Aorta (tissue), 5 donors: ENCODE measurements around the gene ADAMTSL3. TPM values are rescaled to one million over a fixed set of nuclear protein-coding genes. Genes with fewer than 3 reads are reported as not detected.
A peak's percentile ranks its signal among the peaks of the same experiment; 100 is the strongest.

ENCODE experiments used
- ATAC-seq: fragments of 200-7000 bp; cut with Tn5 transposase; one replicate; pipeline ENCODE4 v1.9.1; 2022; ENCODE audit warnings: moderate library complexity; ENCODE audit not compliant: low FRiP score
- DNase-seq, 2 donors: peaks; one replicate each; pipeline ENCODE4 v3.0.0-alpha.2; 2020
- H3K27ac ChIP-seq, 2 donors: one replicate each; pipeline ENCODE4 v1.5.1; 2013; ENCODE audit warnings: low read length in 2 of 2, mild to moderate bottlenecking in 2 of 2, moderate library complexity in 2 of 2, control low read depth in 1 of 2, inconsistent platforms in 1 of 2, low read depth in 1 of 2
- H3K27me3 ChIP-seq, 2 donors: one replicate each; pipeline ENCODE4 v1.6.1; 2013; ENCODE audit warnings: control low read depth in 1 of 2, low read length in 1 of 2, mild to moderate bottlenecking in 1 of 2, moderate library complexity in 1 of 2; ENCODE audit not compliant: insufficient read depth in 2 of 2, control insufficient read depth in 1 of 2
- H3K36me3 ChIP-seq, 2 donors: one replicate each; pipeline ENCODE4 v1.6.1; 2013; ENCODE audit warnings: control low read depth in 1 of 2, low read length in 1 of 2, mild to moderate bottlenecking in 1 of 2; ENCODE audit not compliant: insufficient read depth in 2 of 2, control insufficient read depth in 1 of 2
- H3K4me1 ChIP-seq, 2 donors: one replicate each; pipeline ENCODE4 v1.6.1; 2013; ENCODE audit warnings: low read length in 2 of 2, control low read depth in 1 of 2, mild to moderate bottlenecking in 1 of 2, moderate library complexity in 1 of 2; ENCODE audit not compliant: insufficient read depth in 2 of 2, control insufficient read depth in 1 of 2
- H3K4me3 ChIP-seq, 2 donors: one replicate each; pipeline ENCODE4 v1.5.1; 2013; ENCODE audit warnings: low read length in 2 of 2, control low read depth in 1 of 2, mild to moderate bottlenecking in 1 of 2
- H3K9me3 ChIP-seq: one replicate; pipeline ENCODE4 v1.6.1; 2013; ENCODE audit warnings: mild to moderate bottlenecking, low read length; ENCODE audit not compliant: control insufficient read depth
- WGBS, 2 donors: extraction: QIAGEN DNeasy Blood & Tissue Kit; methylation state at CpG; one replicate each; pipeline ENCODE4 v1.1.7; 2013; 5-methylcytosine and 5-hydroxymethylcytosine counted together
- intact Hi-C, 2 donors: fragments of 100-400 bp; cut with DNase I; formaldehyde crosslinking; loops; one replicate each; pipeline versions ENCODE4 v1.14.2 to v1.15.0; 2022
- polyA plus RNA-seq, 2 donors: library from polyadenylated mRNA; stranded (reverse); fragments of 200-250 nt; gene quantifications; one replicate each; pipeline ENCODE4 v1.2.3, GENCODE V29; 2013
- total RNA-seq, 2 donors: library from RNA; stranded (reverse); fragmentation: NEBNext Ultra II Directional; extraction: Animal tissue kit (Norgen Biotek cat#: 25700); gene quantifications; one replicate each; pipeline ENCODE4 v1.2.1, GENCODE V29; 2021
- donor health status: healthy with polysubstance abuse.
- donor health status: Bipolar disorder and iron deficiency.
- donor health status: DM: no; HTN: no; CAD: no.
- donor health status: DM: no; HTN: no; CAD: no.
- donor health status: DM: yes; HTN: yes; CAD: no.

The ADAMTSL3 gene
- total and polyA plus RNA-seq, 4 donors = 4.6 to 74.5 (median 36.6) TPM

- H3K4me1 ChIP-seq = no peaks in the 10 kb centered on the region
- no peak for DNase-seq
- H3K4me3 ChIP-seq = no peak overlapping the region
- no peaks in the 10 kb centered on the region for H3K9me3 ChIP-seq
- ATAC-seq = no peak
- no peaks in the 10 kb centered on the region for H3K27me3 ChIP-seq
- no peaks in the 10 kb centered on the region for H3K36me3 ChIP-seq
- no peak overlapping the region for H3K27ac ChIP-seq
- 65 to 75% methylated on average over 5 of the region's 5 CpGs for WGBS, 2 donors
- intact Hi-C loops = loop anchor here in 1 of 2 donors (10.0 kb wide), 1 partner anchor 215 kb away; no protein-coding TSS in a partner anchor
Measured at GRCh38 chr15:83919319-83919830, 265.5 kb downstream of the ADAMTSL3 start.

GRCh38 chr15:83919978-83920510 is 266.1 kb downstream of the ADAMTSL3 start:
- ATAC-seq (no peak), DNase-seq (no peak)
- H3K9me3 ChIP-seq = no peaks in the 10 kb centered on the region
- WGBS, 2 donors = 75 to 78% methylated on average over 5 of the region's 5 CpGs
- intact Hi-C loops = loop anchor here in 1 of 2 donors (10.0 kb wide), 1 partner anchor 215 kb away; no protein-coding TSS in a partner anchor
- H3K36me3 ChIP-seq = no peaks in the 10 kb centered on the region
- no peak overlapping the region for H3K27ac ChIP-seq
- H3K4me3 ChIP-seq = no peak overlapping the region
- no peaks in the 10 kb centered on the region for H3K27me3 ChIP-seq
- H3K4me1 ChIP-seq = no peaks in the 10 kb centered on the region

GRCh38 chr15:83922649-83923294 is 268.8 kb downstream of the ADAMTSL3 start:
- Histone ChIP-seq H3K27me3 (no peaks in the 10 kb centered on the region), H3K36me3 (no peaks in the 10 kb centered on the region), H3K9me3 (no peaks in the 10 kb centered on the region), H3K4me1 (no peaks in the 10 kb centered on the region), H3K27ac (no peak overlapping the region), H3K4me3 (no peak overlapping the region)
- DNase-seq (no peak), ATAC-seq (no peak)
- intact Hi-C loops = no loop called here
- WGBS, 2 donors = 76 to 83% methylated on average over 2 of the region's 2 CpGs

GRCh38 chr15:83926116-83926515 is 272.2 kb downstream of the ADAMTSL3 start:
- H3K9me3 ChIP-seq = no peaks in the 10 kb centered on the region
- DNase-seq = no peak
- H3K4me1 ChIP-seq = peaks cover 0 to 2% of the 10 kb centered on the region in 2 donors
- no peak overlapping the region for H3K27ac ChIP-seq
- no peaks in the 10 kb centered on the region for H3K27me3 ChIP-seq
- no peak overlapping the region for H3K4me3 ChIP-seq
- 10 to 34% methylated on average over 1 of the region's 1 CpG for WGBS, 2 donors
- intact Hi-C loops = no loop called here
- no peak for ATAC-seq
- no peaks in the 10 kb centered on the region for H3K36me3 ChIP-seq

GRCh38 chr15:83927704-83928391 is 273.9 kb downstream of the ADAMTSL3 start:
- intact Hi-C loops = no loop called here
- peaks cover 0 to 2% of the 10 kb centered on the region in 2 donors for H3K4me1 ChIP-seq

GRCh38 chr15:83928392-83928734 is 274.4 kb downstream of the ADAMTSL3 start:
- Histone ChIP-seq H3K27ac (no peak overlapping the region), H3K36me3 (no peaks in the 10 kb centered on the region), H3K4me1 (peaks cover 0 to 2% of the 10 kb centered on the region in 2 donors), H3K27me3 (no peaks in the 10 kb centered on the region), H3K9me3 (no peaks in the 10 kb centered on the region), H3K4me3 (no peak overlapping the region)
- intact Hi-C loops = no loop called here
- DNase-seq (no peak), ATAC-seq (no peak)
- WGBS, 2 donors = 88 to 93% methylated on average over 1 of the region's 1 CpG

More at GRCh38 chr15:83927704-83928391, 273.9 kb downstream of the ADAMTSL3 start:
- DNase-seq (no peak), ATAC-seq (no peak)
- Histone ChIP-seq H3K27me3 (no peaks in the 10 kb centered on the region), H3K36me3 (no peaks in the 10 kb centered on the region), H3K4me3 (no peak overlapping the region), H3K27ac (no peak overlapping the region), H3K9me3 (no peaks in the 10 kb centered on the region)
- 97 to 99% methylated on average over 2 of the region's 2 CpGs for WGBS, 2 donors

GRCh38 chr15:83928878-83929418 is 275.0 kb downstream of the ADAMTSL3 start:
- WGBS, 2 donors = 77 to 86% methylated on average over 5 of the region's 5 CpGs
- H3K27ac ChIP-seq = peak overlapping the region in 1 of 2 donors; percentile 62
- DNase-seq (no peak), ATAC-seq (no peak)
- H3K9me3 ChIP-seq = no peaks in the 10 kb centered on the region
- H3K4me3 ChIP-seq = no peak overlapping the region
- H3K27me3 ChIP-seq = no peaks in the 10 kb centered on the region
- peaks cover 0 to 2% of the 10 kb centered on the region in 2 donors for H3K4me1 ChIP-seq
- H3K36me3 ChIP-seq = no peaks in the 10 kb centered on the region
- intact Hi-C loops = no loop called here

- Histone ChIP-seq H3K36me3 (no peaks in the 10 kb centered on the region), H3K9me3 (no peaks in the 10 kb centered on the region), H3K27me3 (no peaks in the 10 kb centered on the region), H3K4me3 (no peak overlapping the region), H3K27ac (peak overlapping the region in 1 of 2 donors; percentile 62), H3K4me1 (peaks cover 0 to 2% of the 10 kb centered on the region in 2 donors)
- WGBS, 2 donors = 97 to 100% methylated on average over 1 of the region's 1 CpG
- no peak for DNase-seq
- intact Hi-C loops = loop anchor here in 1 of 2 donors (5.0 kb wide), 1 partner anchor 63 kb away; no protein-coding TSS in a partner anchor
- ATAC-seq = no peak
Measured at GRCh38 chr15:83929619-83930018, 275.7 kb downstream of the ADAMTSL3 start.
